Activated CD4-positive, alpha-beta T cell treated with anti-CD3 and anti-CD28 coated beads, Interleukin-2, amount 10 ng/mL, durations not matched to agents 7 days and 5 days (primary cell): Measurements from ENCODE around the gene MLF1. TPM values are rescaled to one million over a fixed set of nuclear protein-coding genes. Genes with fewer than 3 reads are reported as not detected.

Experiments used
- total RNA-seq, 2 experiments: library from RNA; stranded (reverse); gene quantifications; one replicate each; pipeline ENCODE4 v1.2.3, GENCODE V29; 2021

The MLF1 gene
- total RNA-seq, 2 experiments from 2014 or later = 0.79 to 0.87 TPM

Other genes starting within 250 kb of the MLF1 start
- gene GFM1, start 73.3 kb downstream of the MLF1 start, total RNA-seq = 10 to 100 TPM; 38.1 to 40.7 TPM
- gene LXN, start 101.5 kb downstream of the MLF1 start, total RNA-seq = 10 to 100 TPM in 1 of 2 experiments, 1 to 10 TPM in 1; 9.3 to 11.5 TPM
- not detected for gene RARRES1, start 161.3 kb downstream of the MLF1 start, total RNA-seq
- gene MFSD1, start 230.9 kb downstream of the MLF1 start, total RNA-seq = 10 to 100 TPM; 25.1 to 30.5 TPM